Parathyroid adenoma (tissue), 2 donors: ENCODE data around the gene MLPH.

Source experiments
- H2AFZ ChIP-seq: fragments of 300-600 bp; sonication (generic); one replicate; pipeline ENCODE4 v1.7.0; 2017; ENCODE audit warnings: antibody characterized with exemption, mild to moderate bottlenecking
- H3K27ac ChIP-seq: fragments of 300-600 bp; sonication (generic); one replicate; pipeline ENCODE4 v1.7.0; 2017
- H3K27me3 ChIP-seq: fragments of 300-600 bp; sonication (generic); one replicate; pipeline ENCODE4 v1.7.0; 2017; ENCODE audit warnings: low read length; ENCODE audit not compliant: control insufficient read depth, insufficient read depth
- H3K36me3 ChIP-seq: fragments of 300-600 bp; sonication (generic); one replicate; pipeline ENCODE4 v1.7.0; 2017; ENCODE audit warnings: low read length; ENCODE audit not compliant: control insufficient read depth, insufficient read depth
- H3K4me1 ChIP-seq: fragments of 300-600 bp; sonication (generic); one replicate; pipeline ENCODE4 v1.7.0; 2017; ENCODE audit warnings: control low read depth
- H3K4me2 ChIP-seq: fragments of 300-600 bp; sonication (generic); one replicate; pipeline ENCODE4 v1.7.0; 2017; ENCODE audit warnings: low read length
- H3K4me3 ChIP-seq: fragments of 300-600 bp; sonication (generic); one replicate; pipeline ENCODE4 v1.7.0; 2017; ENCODE audit warnings: low read depth, low read length
- H3K79me2 ChIP-seq: fragments of 300-600 bp; sonication (generic); one replicate; pipeline ENCODE4 v1.7.0; 2017; ENCODE audit warnings: control low read depth
- H3K9ac ChIP-seq: fragments of 300-600 bp; sonication (generic); one replicate; pipeline ENCODE4 v1.7.0; 2017; ENCODE audit warnings: mild to moderate bottlenecking
- H3K9me3 ChIP-seq: fragments of 300-600 bp; sonication (generic); one replicate; pipeline ENCODE4 v1.7.0; 2017; ENCODE audit warnings: low read length; ENCODE audit not compliant: control insufficient read depth
- TF ChIP-seq, protein P1 (sequence below): fragments of 300-600 bp; sonication (generic); IDR thresholded peaks from one replicate; pipeline ENCODE4 v1.7.0; 2017; ENCODE audit warnings: antibody characterized with exemption, mild to moderate bottlenecking
- donor health status: primary hyperparathyroidism.

The MLPH gene

GRCh38 chr2:237448171-237448570 lies 38.9 kb upstream of the MLPH start:
- H3K4me1 ChIP-seq = no peaks in the 10 kb centered on the region

GRCh38 chr2:237448626-237449025 lies 38.4 kb upstream of the MLPH start:
- no peak overlapping the region for H3K4me3 ChIP-seq
- no peaks in the 10 kb centered on the region for H3K36me3 ChIP-seq
- TF ChIP-seq, protein P1, sequence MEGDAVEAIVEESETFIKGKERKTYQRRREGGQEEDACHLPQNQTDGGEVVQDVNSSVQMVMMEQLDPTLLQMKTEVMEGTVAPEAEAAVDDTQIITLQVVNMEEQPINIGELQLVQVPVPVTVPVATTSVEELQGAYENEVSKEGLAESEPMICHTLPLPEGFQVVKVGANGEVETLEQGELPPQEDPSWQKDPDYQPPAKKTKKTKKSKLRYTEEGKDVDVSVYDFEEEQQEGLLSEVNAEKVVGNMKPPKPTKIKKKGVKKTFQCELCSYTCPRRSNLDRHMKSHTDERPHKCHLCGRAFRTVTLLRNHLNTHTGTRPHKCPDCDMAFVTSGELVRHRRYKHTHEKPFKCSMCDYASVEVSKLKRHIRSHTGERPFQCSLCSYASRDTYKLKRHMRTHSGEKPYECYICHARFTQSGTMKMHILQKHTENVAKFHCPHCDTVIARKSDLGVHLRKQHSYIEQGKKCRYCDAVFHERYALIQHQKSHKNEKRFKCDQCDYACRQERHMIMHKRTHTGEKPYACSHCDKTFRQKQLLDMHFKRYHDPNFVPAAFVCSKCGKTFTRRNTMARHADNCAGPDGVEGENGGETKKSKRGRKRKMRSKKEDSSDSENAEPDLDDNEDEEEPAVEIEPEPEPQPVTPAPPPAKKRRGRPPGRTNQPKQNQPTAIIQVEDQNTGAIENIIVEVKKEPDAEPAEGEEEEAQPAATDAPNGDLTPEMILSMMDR = no peak
- H2AFZ ChIP-seq = no peak overlapping the region
- H3K27me3 ChIP-seq = no peaks in the 10 kb centered on the region
- H3K27ac ChIP-seq = no peak overlapping the region
- H3K9ac ChIP-seq = no peak overlapping the region
- H3K9me3 ChIP-seq = no peaks in the 10 kb centered on the region
- H3K4me1 ChIP-seq = no peaks in the 10 kb centered on the region
- H3K79me2 ChIP-seq = no peaks in the 10 kb centered on the region
- H3K4me2 ChIP-seq = no peak overlapping the region

More at GRCh38 chr2:237448171-237448570, 38.9 kb upstream of the MLPH start:
- H3K9ac ChIP-seq = no peak overlapping the region
- no peaks in the 10 kb centered on the region for H3K79me2 ChIP-seq
- no peak overlapping the region for H3K27ac ChIP-seq
- no peak overlapping the region for H2AFZ ChIP-seq
- H3K4me2 ChIP-seq = no peak overlapping the region
- no peak overlapping the region for H3K4me3 ChIP-seq
- no peaks in the 10 kb centered on the region for H3K36me3 ChIP-seq
- H3K27me3 ChIP-seq = no peaks in the 10 kb centered on the region
- TF ChIP-seq, protein P1 = no peak
- no peaks in the 10 kb centered on the region for H3K9me3 ChIP-seq

DNA sequence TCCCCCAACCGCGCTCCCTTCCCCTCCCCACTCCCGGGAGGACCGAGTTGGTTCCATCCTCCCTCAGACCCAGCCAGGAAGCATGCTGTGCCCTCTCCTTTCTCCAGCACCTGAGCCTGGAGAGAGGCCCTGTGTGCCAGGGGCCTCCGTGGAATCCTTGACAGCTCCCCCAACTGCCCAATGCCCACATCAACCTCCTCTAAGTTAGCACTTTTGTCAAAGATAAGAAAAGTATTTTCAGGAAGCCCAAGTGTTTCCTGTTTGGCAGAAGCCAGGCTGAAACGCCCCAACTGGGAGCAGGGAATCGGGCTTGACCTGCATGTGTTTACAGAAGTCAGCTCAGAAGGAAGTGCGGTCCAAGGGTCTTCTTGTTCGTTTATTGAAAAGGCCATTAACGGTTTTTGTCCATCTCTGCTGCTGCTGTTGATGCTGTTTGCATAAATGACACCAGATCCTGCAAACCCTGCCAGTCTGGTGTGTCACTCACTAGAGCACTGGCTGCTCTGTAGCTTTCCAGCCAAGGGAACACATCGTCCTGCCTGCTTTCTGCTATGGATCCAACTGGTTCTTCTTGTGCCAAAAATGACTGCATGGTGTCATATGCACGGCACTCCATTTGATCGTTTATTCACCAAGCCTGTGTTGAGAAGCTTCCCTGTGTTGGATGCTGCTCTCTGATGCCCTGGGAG lies 37.7 kb upstream of the MLPH start:
- no peaks in the 10 kb centered on the region for H3K36me3 ChIP-seq
- H3K4me1 ChIP-seq = no peaks in the 10 kb centered on the region
- H3K9me3 ChIP-seq = no peaks in the 10 kb centered on the region
- no peak overlapping the region for H3K4me3 ChIP-seq
- no peak overlapping the region for H3K4me2 ChIP-seq
- TF ChIP-seq, protein P1 = no peak
- H3K9ac ChIP-seq = no peak overlapping the region
- no peaks in the 10 kb centered on the region for H3K79me2 ChIP-seq
- no peak overlapping the region for H3K27ac ChIP-seq
- H2AFZ ChIP-seq = no peak overlapping the region
- H3K27me3 ChIP-seq = no peaks in the 10 kb centered on the region

DNA sequence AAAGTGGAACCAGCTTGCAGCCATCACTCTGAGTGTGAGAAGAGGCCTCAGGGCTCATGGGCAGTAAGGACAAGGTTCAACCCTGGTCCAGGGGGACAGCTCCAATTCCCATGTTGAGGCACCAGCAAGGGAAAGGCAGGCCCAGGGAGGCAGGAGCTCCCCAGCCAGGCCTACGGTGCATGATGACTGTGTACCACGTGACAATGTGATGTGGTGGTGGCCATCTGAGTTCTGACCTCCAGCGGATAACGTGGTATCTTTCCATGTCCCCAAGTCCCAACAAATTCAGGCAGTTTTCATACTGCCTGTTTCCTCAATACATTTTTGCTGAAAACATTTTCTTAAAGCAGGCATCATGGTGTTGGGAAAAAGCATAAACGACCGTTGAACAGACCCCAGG lies 36.9 kb upstream of the MLPH start:
- no peaks in the 10 kb centered on the region for H3K36me3 ChIP-seq
- no peaks in the 10 kb centered on the region for H3K27me3 ChIP-seq
- H3K79me2 ChIP-seq = no peaks in the 10 kb centered on the region
- H3K9ac ChIP-seq = no peak overlapping the region
- H3K4me3 ChIP-seq = no peak overlapping the region
- no peak overlapping the region for H2AFZ ChIP-seq
- H3K9me3 ChIP-seq = no peaks in the 10 kb centered on the region
- H3K4me2 ChIP-seq = no peak overlapping the region
- H3K4me1 ChIP-seq = no peaks in the 10 kb centered on the region
- TF ChIP-seq, protein P1 = no peak
- no peak overlapping the region for H3K27ac ChIP-seq

- no peak overlapping the region for H3K4me3 ChIP-seq
- H3K36me3 ChIP-seq = no peaks in the 10 kb centered on the region
- no peaks in the 10 kb centered on the region for H3K4me1 ChIP-seq
- H3K27ac ChIP-seq = no peak overlapping the region
- no peak overlapping the region for H2AFZ ChIP-seq
- no peaks in the 10 kb centered on the region for H3K27me3 ChIP-seq
- no peak overlapping the region for H3K4me2 ChIP-seq
- no peaks in the 10 kb centered on the region for H3K79me2 ChIP-seq
- no peaks in the 10 kb centered on the region for H3K9me3 ChIP-seq
- TF ChIP-seq, protein P1 = no peak
- no peak overlapping the region for H3K9ac ChIP-seq
Observed at GRCh38 chr2:237450583-237450982, 36.5 kb upstream of the MLPH start.
